DND-41 (cell line): ENCODE data around the gene TSEN2.
"Not testable (repeated sequence)": the region's sequence is repeated elsewhere in the genome, so short reads cannot be mapped to it uniquely, and the experiment has no call there.

Source experiments
- ATAC-seq: fragments of 200-7000 bp; cut with Tn5 transposase; 3 replicates; pipeline ENCODE4 v1.9.1; 2021; ENCODE audit warnings: low read depth; ENCODE audit not compliant: insufficient read depth
- DNase-seq: peaks from one replicate; pipeline ENCODE4 v3.0.0-alpha.2; 2020
- H2AFZ ChIP-seq: 2 replicates; pipeline ENCODE4 v1.6.0; 2012; ENCODE audit warnings: low read depth, low read length
- H3K27ac ChIP-seq: 2 replicates; pipeline ENCODE4 v1.5.1; 2012; ENCODE audit warnings: low read length, inconsistent platforms
- H3K27me3 ChIP-seq: fragments of 200-600 bp; sonication (generic); 2 replicates; pipeline ENCODE4 v1.6.0; 2012; ENCODE audit warnings: low read length, mild to moderate bottlenecking, inconsistent platforms; ENCODE audit not compliant: insufficient read depth, poor library complexity
- H3K36me3 ChIP-seq: 2 replicates; pipeline ENCODE4 v1.5.1; 2012; ENCODE audit warnings: low read length, inconsistent platforms; ENCODE audit not compliant: insufficient read depth
- H3K4me1 ChIP-seq: 2 replicates; pipeline ENCODE4 v1.5.1; 2012; ENCODE audit warnings: mild to moderate bottlenecking, low read length; ENCODE audit not compliant: insufficient read depth
- H3K4me2 ChIP-seq: 2 replicates; pipeline ENCODE4 v1.6.0; 2012; ENCODE audit warnings: mild to moderate bottlenecking, moderate library complexity, low read length, inconsistent platforms; ENCODE audit not compliant: insufficient read depth
- H3K4me3 ChIP-seq, 2 experiments: fragments of 200-600 bp in 1 of 2; shearing (Covaris generic) in 1 of 2; 2 replicates each; pipeline ENCODE4 v1.5.1; 2012 to 2016; ENCODE audit warnings: inconsistent platforms in 2 of 2, low read length in 2 of 2, mild to moderate bottlenecking in 2 of 2, low read depth in 1 of 2, moderate library complexity in 1 of 2
- H3K79me2 ChIP-seq: 2 replicates; pipeline ENCODE4 v1.6.0; 2012; ENCODE audit warnings: low read length, inconsistent platforms; ENCODE audit not compliant: insufficient read depth
- H3K9ac ChIP-seq: 2 replicates; pipeline ENCODE4 v1.6.0; 2012; ENCODE audit warnings: low read depth, mild to moderate bottlenecking, inconsistent platforms, low read length, moderate library complexity
- H3K9me3 ChIP-seq: 2 replicates; pipeline ENCODE4 v1.5.1; 2012; ENCODE audit warnings: low read length, moderate library complexity, mild to moderate bottlenecking, inconsistent platforms; ENCODE audit not compliant: insufficient read depth, severe bottlenecking
- H4K20me1 ChIP-seq: 2 replicates; pipeline ENCODE4 v1.6.0; 2012; ENCODE audit warnings: low read length; ENCODE audit not compliant: insufficient read depth
- CTCF ChIP-seq: IDR thresholded peaks from 2 replicates; pipeline ENCODE4 v1.5.1; 2012; ENCODE audit warnings: borderline replicate concordance, low read length, moderate library complexity, mild to moderate bottlenecking; ENCODE audit not compliant: poor library complexity, severe bottlenecking; ENCODE audit errors: extremely low read depth
- EZH2 ChIP-seq: IDR thresholded peaks from 3 replicates; pipeline ENCODE4 v1.6.1; 2012; ENCODE audit warnings: borderline replicate concordance, low read depth, mild to moderate bottlenecking, moderate library complexity, low read length, inconsistent platforms; ENCODE audit not compliant: severe bottlenecking

Gene TSEN2

GRCh38 chr3:12478326-12478725, 6.0 kb upstream of the TSEN2 start:
- no peak overlapping the region for H3K4me3 ChIP-seq
- no peak overlapping the region for H2AFZ ChIP-seq
- H3K79me2 ChIP-seq, result 0 out of 2 replicates have a peak, but pooled peaks cover under 1% of the 10 kb centered on the region
- no peak overlapping the region for H3K4me2 ChIP-seq
- peaks cover 49% of the 10 kb centered on the region for H3K4me1 ChIP-seq
- no peak for ATAC-seq
- H3K9ac ChIP-seq, result no peak overlapping the region
- no peaks in the 10 kb centered on the region for H3K9me3 ChIP-seq
- no peak for TF ChIP-seq EZH2
- TF ChIP-seq CTCF, result no peak
- peak overlapping the region; percentile 5; the same call in 1 of the 2 replicates for H3K27ac ChIP-seq
- DNase-seq, result no peak
- H3K36me3 ChIP-seq, result no peaks in the 10 kb centered on the region
- no peaks in the 10 kb centered on the region for H3K27me3 ChIP-seq
- no peaks in the 10 kb centered on the region for H4K20me1 ChIP-seq

- H3K36me3 ChIP-seq, H4K20me1 ChIP-seq, H3K79me2 ChIP-seq, ATAC-seq, DNase-seq, H3K9me3 ChIP-seq, H3K4me3 ChIP-seq, H3K27me3 ChIP-seq, H3K4me2 ChIP-seq: not testable (repeated sequence)
- Histone ChIP-seq H3K9ac (0 out of 2 replicates have a peak overlapping the region, but pooled peaks have one; percentile 33), H3K27ac (peak overlapping the region; percentile 89), H2AFZ (peak overlapping the region; percentile 86), H3K4me1 (peaks cover 56% of the 10 kb centered on the region)
Measured at GRCh38 chr3:12479198-12479597, 5.1 kb upstream of the TSEN2 start.

- Histone ChIP-seq H3K27ac (peak overlapping the region; percentile 89), H3K9me3 (no peaks in the 10 kb centered on the region), H3K4me1 (peaks cover 51% of the 10 kb centered on the region), H3K4me2 (peak overlapping the region; percentile 13; the same call in 1 of the 2 replicates), H3K27me3 (no peaks in the 10 kb centered on the region), H3K36me3 (no peaks in the 10 kb centered on the region), H3K4me3 (no peak overlapping the region), H3K79me2 (peaks cover 15% of the 10 kb centered on the region), H4K20me1 (no peaks in the 10 kb centered on the region), H3K9ac (peak overlapping the region; percentile 33; the same call in 1 of the 2 replicates), H2AFZ (peak overlapping the region; percentile 86)
- ATAC-seq, result peak; percentile 46
- peak; percentile 43 for DNase-seq
- TF ChIP-seq EZH2 (no peak), CTCF (peak; percentile 85)
Measured at GRCh38 chr3:12479919-12480427, 4.3 kb upstream of the TSEN2 start.

GRCh38 chr3:12483410-12483809, 870 bp upstream of the TSEN2 start:
- peak overlapping the region; percentile 75 for H3K9ac ChIP-seq
- H3K27me3 ChIP-seq, result no peaks in the 10 kb centered on the region
- peaks cover 48% of the 10 kb centered on the region for H3K79me2 ChIP-seq
- H3K9me3 ChIP-seq, result no peaks in the 10 kb centered on the region
- H3K36me3 ChIP-seq, result peaks cover 12% of the 10 kb centered on the region; the same call in 1 of the 2 replicates
- ATAC-seq, result no peak
- peaks cover 52% of the 10 kb centered on the region for H3K4me1 ChIP-seq
- TF ChIP-seq CTCF, result no peak
- TF ChIP-seq EZH2, result no peak
- H3K27ac ChIP-seq, result peak overlapping the region; percentile 96
- peak overlapping the region; percentile 71 to 96 for H3K4me3 ChIP-seq
- H2AFZ ChIP-seq, result peak overlapping the region; percentile 87
- no peaks in the 10 kb centered on the region for H4K20me1 ChIP-seq
- H3K4me2 ChIP-seq, result peak overlapping the region; percentile 86
- no peak for DNase-seq
